Left lung (tissue), 10 donors: ENCODE measurements around the gene PRR7. TPM values are rescaled to one million over a fixed set of nuclear protein-coding genes. Genes with fewer than 3 reads are reported as not detected.

ENCODE experiments used
- ATAC-seq: fragments of 200-7000 bp; cut with Tn5 transposase; one replicate; pipeline ENCODE4 v1.9.1; 2020; ENCODE audit warnings: moderate library complexity
- DNase-seq, 4 donors: peaks; one replicate each; pipeline ENCODE4 v3.0.0-alpha.2; 2013 to 2020
- H3K27ac ChIP-seq, 2 donors: fragments of 200-600 bp; sonication (generic) in 1 of 2; one replicate each; pipeline versions ENCODE4 v1.5.0 to v1.8.0; 2020 to 2021
- H3K27me3 ChIP-seq, 2 donors: fragments of 200-600 bp; sonication (generic) in 1 of 2; one replicate each; pipeline versions ENCODE4 v1.5.0 to v1.8.0; 2020 to 2021
- H3K36me3 ChIP-seq, 2 donors: fragments of 200-600 bp; sonication (generic) in 1 of 2; one replicate each; pipeline versions ENCODE4 v1.5.0 to v1.8.0; 2020 to 2021
- H3K4me1 ChIP-seq, 2 donors: fragments of 200-600 bp; one replicate each; pipeline ENCODE4 v1.8.0; 2021
- H3K4me3 ChIP-seq, 2 donors: fragments of 200-600 bp; sonication (generic) in 1 of 2; one replicate each; pipeline versions ENCODE4 v1.5.0 to v1.8.0; 2020 to 2021; ENCODE audit warnings: mild to moderate bottlenecking in 1 of 2
- H3K9me3 ChIP-seq, 2 donors: fragments of 200-600 bp; sonication (generic) in 1 of 2; one replicate each; pipeline versions ENCODE4 v1.5.0 to v1.8.0; 2020 to 2021
- CTCF ChIP-seq, 2 donors: fragments of 200-600 bp; sonication (generic) in 1 of 2; IDR thresholded peaks; one replicate each; pipeline versions ENCODE4 v1.5.0 to v1.8.0; 2021; ENCODE audit warnings: antibody characterized with exemption in 2 of 2
- intact Hi-C, 2 donors: fragments of 100-400 bp; cut with DNase I; formaldehyde crosslinking; loops; one replicate each; pipeline versions ENCODE4 v1.11.2 to v1.14.2; 2022
- polyA plus RNA-seq, 6 donors: library from polyadenylated mRNA; unstranded; fragments of 120-200 nt; gene quantifications; one replicate each; pipeline ENCODE4 v1.2.1, GENCODE V29; 2013; ENCODE audit not compliant: insufficient read length in 6 of 6
- total RNA-seq, 2 donors: library from RNA; stranded (reverse); fragmentation: NEBNext Ultra II Directional; extraction: Animal tissue kit (Norgen Biotek cat#: 25700); gene quantifications; one replicate each; pipeline ENCODE4 v1.2.1, GENCODE V29; 2021
- donor health status: DM: no; HTN: yes; CAD: no.
- donor health status: DM: no; HTN: no; CAD: no.

PRR7 gene
- total and polyA plus RNA-seq, 8 donors = 0.30 to 4.1 (median 1.0) TPM

DNA sequence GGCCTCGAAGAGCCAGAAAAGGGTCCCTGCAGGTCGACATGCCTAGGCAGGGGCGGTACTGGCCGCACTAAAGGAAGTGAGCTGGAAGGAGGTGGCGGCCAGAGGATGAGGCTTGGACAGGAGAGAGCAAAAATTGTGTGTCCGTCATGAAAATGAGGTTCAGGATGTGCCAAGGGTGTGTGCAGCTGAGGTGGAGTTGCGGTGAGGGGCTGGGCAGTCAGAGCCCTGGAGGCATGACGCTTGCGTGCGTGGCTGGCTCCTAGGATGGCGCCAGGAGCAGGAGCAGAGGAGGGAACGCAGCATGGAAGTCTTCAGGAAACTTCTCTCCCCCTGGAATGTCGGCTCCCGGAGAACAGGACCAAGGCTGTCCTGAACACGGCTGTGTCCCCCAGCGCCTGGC is 56.3 kb downstream of the PRR7 start:
- intact Hi-C loops = loop anchor here in 1 of 2 donors (5.0 kb wide), 1 partner anchor 111 kb away; no protein-coding TSS in a partner anchor
- Histone ChIP-seq H3K27me3 (peaks cover 0 to 10% of the 10 kb centered on the region in 2 donors), H3K27ac (peak overlapping the region in 1 of 2 donors; percentile 18), H3K9me3 (no peaks in the 10 kb centered on the region), H3K4me3 (no peak overlapping the region), H3K36me3 (peaks cover 0 to 58% of the 10 kb centered on the region in 2 donors), H3K4me1 (peaks cover 5 to 53% of the 10 kb centered on the region in 2 donors)
- TF ChIP-seq CTCF (IDR thresholded peaks at IDR 0.05) = no peak
- ATAC-seq (no peak), DNase-seq (no peak)

DNA sequence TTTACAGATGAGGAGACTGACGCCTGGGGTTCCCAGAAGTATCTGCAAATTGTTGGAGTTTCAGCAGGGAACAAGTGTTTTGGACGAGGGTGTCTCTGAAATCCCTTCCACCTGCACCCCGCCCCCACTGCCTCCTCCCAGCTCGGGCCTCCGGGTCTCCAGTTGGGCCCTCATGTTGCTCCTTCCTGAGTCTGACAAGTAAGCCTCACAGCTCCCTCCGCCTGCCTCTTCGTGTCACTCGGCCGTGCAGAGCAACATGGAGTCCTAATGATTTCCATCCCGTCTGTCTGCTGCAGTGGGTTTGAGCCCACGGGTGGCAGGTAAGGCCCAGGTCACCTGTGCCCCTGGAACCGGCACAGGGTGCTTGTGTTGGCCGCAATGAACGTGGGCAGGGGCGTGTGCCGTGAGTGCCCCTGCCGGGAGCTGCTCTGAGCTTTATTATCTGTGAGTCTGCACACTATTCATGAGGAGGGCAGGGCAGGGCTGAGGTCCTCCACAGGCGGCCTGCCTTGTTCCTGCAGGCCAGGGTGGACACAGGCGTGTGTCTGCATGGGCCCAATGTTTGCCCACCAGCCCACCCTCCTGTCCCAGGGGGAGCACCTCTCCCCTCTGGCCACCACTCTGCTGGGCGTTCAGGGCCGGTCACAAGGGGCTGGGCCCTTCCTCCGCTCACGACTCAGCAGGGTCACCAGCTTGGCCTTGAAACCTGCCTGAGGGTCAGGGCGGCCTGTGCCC is 56.9 kb downstream of the PRR7 start:
- intact Hi-C loops = loop anchor here in 1 of 2 donors (5.0 kb wide), 1 partner anchor 111 kb away; no protein-coding TSS in a partner anchor
- Histone ChIP-seq H3K36me3 (peaks cover 0 to 61% of the 10 kb centered on the region in 2 donors), H3K27ac (no peak overlapping the region), H3K9me3 (no peaks in the 10 kb centered on the region), H3K4me1 (peaks cover 0 to 47% of the 10 kb centered on the region in 2 donors), H3K4me3 (no peak overlapping the region), H3K27me3 (peaks cover 0 to 5% of the 10 kb centered on the region in 2 donors)
- DNase-seq = peak in 1 of 4 donors; percentile 75
- no peak for ATAC-seq
- no peak for TF ChIP-seq CTCF (IDR thresholded peaks at IDR 0.05)

DNA sequence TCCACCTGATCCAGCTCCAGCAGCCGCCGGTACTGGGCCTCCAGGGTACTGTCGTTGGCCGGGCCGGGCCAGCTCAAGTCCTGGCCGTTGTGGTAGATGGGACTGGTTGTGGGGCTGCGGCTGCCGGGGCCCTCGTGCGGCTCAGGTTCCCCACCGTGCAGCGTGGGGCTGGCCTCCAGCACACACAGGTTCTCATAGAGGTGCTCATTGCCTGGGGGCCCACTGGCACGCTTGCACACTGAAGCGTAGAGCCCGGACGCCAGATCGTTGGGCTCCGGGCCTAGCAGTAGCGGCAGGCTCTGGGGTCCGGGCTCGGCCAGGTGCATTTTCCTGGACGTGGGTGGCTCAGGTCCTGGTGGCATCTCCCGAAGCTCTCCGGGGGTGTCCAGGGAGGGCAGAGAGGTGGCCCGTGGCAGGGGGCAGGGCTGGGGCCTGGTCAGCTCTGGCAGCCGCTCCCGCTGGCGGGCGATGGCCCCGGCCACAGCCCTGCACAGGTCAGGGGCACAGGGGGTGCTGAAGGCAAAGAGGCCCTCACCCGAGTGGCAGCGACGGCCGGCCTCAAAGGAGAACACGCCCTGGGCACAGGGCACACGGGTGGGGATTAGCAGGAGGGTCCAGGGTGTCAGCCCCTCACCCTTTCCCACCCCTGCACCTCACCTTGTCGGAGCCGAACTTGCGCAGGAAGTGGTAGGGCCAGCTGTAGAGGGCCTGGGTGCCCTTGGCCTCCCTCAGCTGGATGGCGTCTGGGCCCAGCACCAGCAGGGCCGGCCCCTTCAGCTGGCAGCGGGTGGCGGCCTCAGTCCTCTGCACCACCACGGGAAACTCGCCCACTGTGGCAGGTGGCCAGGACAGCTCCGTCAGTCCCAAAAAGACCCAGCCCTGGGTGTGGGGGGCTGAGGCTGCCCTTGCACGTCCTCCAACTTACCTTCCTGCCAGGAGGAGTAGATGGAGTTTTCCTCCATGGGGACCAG is 57.8 kb downstream of the PRR7 start:
- Histone ChIP-seq H3K4me1 (peaks cover 0 to 42% of the 10 kb centered on the region in 2 donors), H3K36me3 (peaks cover 0 to 61% of the 10 kb centered on the region in 2 donors), H3K27me3 (no peaks in the 10 kb centered on the region), H3K4me3 (no peak overlapping the region), H3K27ac (no peak overlapping the region), H3K9me3 (no peaks in the 10 kb centered on the region)
- DNase-seq = peak in 1 of 4 donors; percentile 79
- intact Hi-C loops = loop anchor here in 1 of 2 donors (5.0 kb wide), 1 partner anchor 112 kb away; no protein-coding TSS in a partner anchor
- ATAC-seq = no peak
- TF ChIP-seq CTCF (IDR thresholded peaks at IDR 0.05) = no peak

- Histone ChIP-seq H3K36me3 (peaks cover 0 to 65% of the 10 kb centered on the region in 2 donors), H3K9me3 (no peaks in the 10 kb centered on the region), H3K27me3 (no peaks in the 10 kb centered on the region), H3K4me3 (no peak overlapping the region), H3K27ac (no peak overlapping the region), H3K4me1 (peaks cover 0 to 49% of the 10 kb centered on the region in 2 donors)
- DNase-seq = no peak
- ATAC-seq = no peak
- no peak for TF ChIP-seq CTCF (IDR thresholded peaks at IDR 0.05)
- intact Hi-C loops = no loop called here
Observed at GRCh38 chr5:177505075-177505474, 58.5 kb downstream of the PRR7 start.

Other genes starting within 250 kb of the PRR7 start
- gene RAB24, start 143.1 kb upstream of the PRR7 start, total RNA-seq = 10 to 100 TPM; 30.3 to 36.2 TPM
- gene RAB24, start 143.1 kb upstream of the PRR7 start, polyA plus RNA-seq = 10 to 100 TPM; 24.2 to 39.7 (median 28.4) TPM
- gene PRELID1, start 143.0 kb upstream of the PRR7 start, total RNA-seq = 100 to 1,000 TPM in 1 of 2 donors, 10 to 100 TPM in 1; 87.8 to 154 TPM
- gene PRELID1, start 143.0 kb upstream of the PRR7 start, polyA plus RNA-seq = 100 to 1,000 TPM in 1 of 6 donors, 10 to 100 TPM in 5; 72.3 to 103 (median 84.8) TPM
- gene MXD3, start 134.9 kb upstream of the PRR7 start, total RNA-seq = 10 to 100 TPM; 10.8 to 12.4 TPM
- gene MXD3, start 134.9 kb upstream of the PRR7 start, polyA plus RNA-seq = 10 to 100 TPM; 17.0 to 36.5 (median 24.4) TPM
- 100 to 1,000 TPM; 133 to 155 TPM for gene LMAN2, start 95.1 kb upstream of the PRR7 start, total RNA-seq
- gene LMAN2, start 95.1 kb upstream of the PRR7 start, polyA plus RNA-seq = 100 to 1,000 TPM; 101 to 118 (median 106) TPM
- 10 to 100 TPM; 14.2 to 28.2 TPM for gene RGS14, start 88.9 kb upstream of the PRR7 start, total RNA-seq
- gene RGS14, start 88.9 kb upstream of the PRR7 start, polyA plus RNA-seq = 1 to 10 TPM; 4.0 to 8.5 (median 6.4) TPM
- gene SLC34A1, start 62.4 kb upstream of the PRR7 start, total RNA-seq = not detected
- 1 to 10 TPM in 1 of 6 donors, under 1 TPM in 4, not detected in 1; 0.18 to 1.7 (median 0.36) TPM for gene SLC34A1, start 62.4 kb upstream of the PRR7 start, polyA plus RNA-seq
- not detected for gene PFN3, start 46.2 kb upstream of the PRR7 start, total RNA-seq
- not detected for gene PFN3, start 46.2 kb upstream of the PRR7 start, polyA plus RNA-seq
- 1 to 10 TPM in 1 of 2 donors, under 1 TPM in 1; 0.63 to 1.1 TPM for gene F12, start 37.2 kb upstream of the PRR7 start, total RNA-seq
- gene F12, start 37.2 kb upstream of the PRR7 start, polyA plus RNA-seq = under 1 TPM in 5 of 6 donors, not detected in 1; 0.20 to 0.37 (median 0.31) TPM
- 10 to 100 TPM; 32.3 to 57.1 TPM for gene GRK6, start 20.1 kb upstream of the PRR7 start, total RNA-seq
- 10 to 100 TPM; 15.7 to 26.0 (median 23.6) TPM for gene GRK6, start 20.1 kb upstream of the PRR7 start, polyA plus RNA-seq
- gene DBN1, start 26.8 kb downstream of the PRR7 start, total RNA-seq = 10 to 100 TPM; 43.2 to 83.1 TPM
- gene DBN1, start 26.8 kb downstream of the PRR7 start, polyA plus RNA-seq = 100 to 1,000 TPM; 134 to 207 (median 165) TPM
- 100 to 1,000 TPM; 107 to 141 TPM for gene PDLIM7, start 50.8 kb downstream of the PRR7 start, total RNA-seq
- gene PDLIM7, start 50.8 kb downstream of the PRR7 start, polyA plus RNA-seq = 100 to 1,000 TPM in 1 of 6 donors, 10 to 100 TPM in 5; 60.9 to 115 (median 82.3) TPM
- 10 to 100 TPM; 18.2 to 90.5 TPM for gene DOK3, start 63.0 kb downstream of the PRR7 start, total RNA-seq
- 1 to 10 TPM; 5.8 to 7.4 (median 6.7) TPM for gene DOK3, start 63.0 kb downstream of the PRR7 start, polyA plus RNA-seq
- 10 to 100 TPM; 65.9 to 86.7 TPM for gene DDX41, start 70.1 kb downstream of the PRR7 start, total RNA-seq
- 10 to 100 TPM; 77.1 to 90.2 (median 81.9) TPM for gene DDX41, start 70.1 kb downstream of the PRR7 start, polyA plus RNA-seq
- 10 to 100 TPM; 64.3 to 73.9 TPM for gene FAM193B, start 107.7 kb downstream of the PRR7 start, total RNA-seq
- 100 to 1,000 TPM in 3 of 6 donors, 10 to 100 TPM in 3; 82.5 to 112 (median 101) TPM for gene FAM193B, start 107.7 kb downstream of the PRR7 start, polyA plus RNA-seq
- gene TMED9, start 145.4 kb downstream of the PRR7 start, total RNA-seq = 100 to 1,000 TPM; 200 to 221 TPM
- gene TMED9, start 145.4 kb downstream of the PRR7 start, polyA plus RNA-seq = 100 to 1,000 TPM; 120 to 149 (median 134) TPM
- gene B4GALT7, start 153.3 kb downstream of the PRR7 start, total RNA-seq = 10 to 100 TPM; 23.8 to 26.6 TPM
- gene B4GALT7, start 153.3 kb downstream of the PRR7 start, polyA plus RNA-seq = 10 to 100 TPM; 19.8 to 27.4 (median 22.0) TPM